ENCODE results near the gene FERMT3. TPM values are rescaled to one million over a fixed set of nuclear protein-coding genes. Genes with fewer than 3 reads are reported as not detected.
A peak's percentile ranks its signal among the peaks of the same experiment; 100 is the strongest.

Gene FERMT3
- total and polyA plus RNA-seq, 2 of the 13 experiments (the other 11 are each of a cell fraction or from before 2014, with no cell fraction given) = 0.29 TPM; not detected in 1

DNA sequence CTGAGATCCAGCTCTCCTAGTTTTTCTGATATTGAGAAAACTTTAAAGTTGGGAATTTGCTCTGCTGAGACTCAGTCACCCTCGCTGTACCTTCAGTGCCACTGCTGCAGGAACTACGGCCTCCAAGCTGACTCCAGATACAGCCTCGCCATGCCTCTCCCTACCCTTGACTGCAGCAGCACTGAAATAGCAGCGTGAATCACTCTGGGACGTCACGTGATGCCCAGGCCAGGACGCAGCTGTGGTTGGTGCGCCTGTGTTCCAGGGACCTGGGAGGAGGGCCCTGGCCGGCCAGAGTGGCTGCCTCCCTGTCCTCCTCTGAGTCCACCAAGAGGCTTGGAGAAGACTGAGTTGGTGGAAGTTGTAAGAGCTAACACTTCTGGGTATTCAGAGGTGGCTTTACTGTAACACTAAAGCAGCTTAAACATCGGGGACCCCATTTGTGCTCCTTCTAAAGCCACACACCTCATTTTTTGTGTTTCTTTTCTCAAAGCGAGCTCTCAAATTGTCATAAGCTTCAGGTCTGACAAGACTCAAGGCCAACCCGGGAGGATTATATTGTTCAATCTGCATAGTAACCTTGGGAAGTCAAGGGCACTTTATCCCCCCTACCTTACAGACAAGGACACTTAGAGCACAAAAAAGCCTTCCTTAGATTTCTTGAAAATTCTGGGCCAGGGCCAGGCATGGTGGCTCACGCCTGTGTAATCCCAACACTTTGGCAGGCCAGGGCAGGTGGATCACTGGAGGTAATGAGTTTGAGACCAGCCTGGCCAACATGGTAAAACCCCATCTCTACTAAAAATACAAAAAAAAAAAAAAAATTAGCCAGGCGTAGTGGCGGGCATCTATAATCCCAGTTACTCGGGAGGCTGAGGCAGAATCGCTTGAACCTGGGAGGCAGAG, 24.8 kb upstream of the FERMT3 start (continued):
- TF ChIP-seq ZNF512B (CRISPR knock-in tag; IDR thresholded peaks at IDR 0.05; ENCODE audit: borderline replicate concordance) (no peak), TCF7L2 (IDR thresholded peaks at IDR 0.05; ENCODE audit: low read depth, low read length) (no peak), SRSF9 (IDR thresholded peaks at IDR 0.05; ENCODE audit: borderline replicate concordance, insufficient read depth, low read depth, low read length, poor library complexity, severe bottlenecking) (no peak), ZSCAN25 (CRISPR knock-in tag; IDR thresholded peaks at IDR 0.05) (peak; percentile 77; the same call in 1 of the 2 replicates), HOXA9 (CRISPR knock-in tag; IDR thresholded peaks at IDR 0.05; ENCODE audit: borderline replicate concordance) (no peak), GTF2F1 (IDR thresholded peaks at IDR 0.05; ENCODE audit: low read length) (no peak), ZBTB21 (CRISPR knock-in tag; IDR thresholded peaks at IDR 0.05) (no peak), RARA (CRISPR knock-in tag; IDR thresholded peaks at IDR 0.05) (no peak)
- TF ChIP-seq, protein P1, sequence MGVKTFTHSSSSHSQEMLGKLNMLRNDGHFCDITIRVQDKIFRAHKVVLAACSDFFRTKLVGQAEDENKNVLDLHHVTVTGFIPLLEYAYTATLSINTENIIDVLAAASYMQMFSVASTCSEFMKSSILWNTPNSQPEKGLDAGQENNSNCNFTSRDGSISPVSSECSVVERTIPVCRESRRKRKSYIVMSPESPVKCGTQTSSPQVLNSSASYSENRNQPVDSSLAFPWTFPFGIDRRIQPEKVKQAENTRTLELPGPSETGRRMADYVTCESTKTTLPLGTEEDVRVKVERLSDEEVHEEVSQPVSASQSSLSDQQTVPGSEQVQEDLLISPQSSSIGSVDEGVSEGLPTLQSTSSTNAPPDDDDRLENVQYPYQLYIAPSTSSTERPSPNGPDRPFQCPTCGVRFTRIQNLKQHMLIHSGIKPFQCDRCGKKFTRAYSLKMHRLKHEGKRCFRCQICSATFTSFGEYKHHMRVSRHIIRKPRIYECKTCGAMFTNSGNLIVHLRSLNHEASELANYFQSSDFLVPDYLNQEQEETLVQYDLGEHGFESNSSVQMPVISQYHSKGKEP (CRISPR knock-in tag; IDR thresholded peaks at IDR 0.05) = no peak
